H9 (cell line): ENCODE results near the gene FAM117A. TPM values are rescaled to one million over a fixed set of nuclear protein-coding genes. Genes with fewer than 3 reads are reported as not detected.
A peak's percentile ranks its signal among the peaks of the same experiment; 100 is the strongest.

Source experiments
- DNase-seq: peaks from one replicate; pipeline ENCODE4 v3.0.0-alpha.2; 2017
- H2AFZ ChIP-seq: one replicate; pipeline ENCODE4 v1.6.1; 2013; ENCODE audit warnings: mild to moderate bottlenecking, low read length, control low read depth, moderate library complexity
- H2AK5ac ChIP-seq: 2 replicates; pipeline ENCODE4 v1.6.1; 2013; ENCODE audit warnings: low read length, control low read depth, mixed read lengths; ENCODE audit not compliant: insufficient read length
- H2BK120ac ChIP-seq: one replicate; pipeline ENCODE4 v1.6.1; 2013; ENCODE audit warnings: low read depth, mild to moderate bottlenecking, low read length, control low read depth, inconsistent platforms; ENCODE audit not compliant: poor library complexity, severe bottlenecking
- H2BK12ac ChIP-seq: 2 replicates; pipeline ENCODE4 v1.6.1; 2013; ENCODE audit warnings: low read length, control low read depth, mixed read lengths, low read depth; ENCODE audit not compliant: insufficient read length
- H2BK15ac ChIP-seq: 2 replicates; pipeline ENCODE4 v1.6.1; 2013; ENCODE audit warnings: low read depth, low read length, control low read depth
- H2BK20ac ChIP-seq: one replicate; pipeline ENCODE4 v1.6.1; 2013; ENCODE audit warnings: low read depth, mild to moderate bottlenecking, low read length, control low read depth, inconsistent platforms; ENCODE audit not compliant: poor library complexity, severe bottlenecking
- H2BK5ac ChIP-seq: 2 replicates; pipeline ENCODE4 v1.6.1; 2013; ENCODE audit warnings: low read length, control low read depth, mixed read lengths; ENCODE audit not compliant: insufficient read length
- H3K14ac ChIP-seq: 2 replicates; pipeline ENCODE4 v1.6.1; 2013; ENCODE audit warnings: low read length, control low read depth; ENCODE audit not compliant: insufficient read depth
- H3K18ac ChIP-seq: 2 replicates; pipeline ENCODE4 v1.6.1; 2013; ENCODE audit warnings: low read depth, mild to moderate bottlenecking, mixed read lengths, low read length, control low read depth; ENCODE audit not compliant: insufficient read length
- H3K23ac ChIP-seq: 2 replicates; pipeline ENCODE4 v1.6.1; 2013; ENCODE audit warnings: low read length, control low read depth, mixed read lengths, low read depth; ENCODE audit not compliant: insufficient read length
- H3K23me2 ChIP-seq: 2 replicates; pipeline ENCODE4 v1.6.1; 2013; ENCODE audit warnings: low read depth, mild to moderate bottlenecking, mixed read lengths, low read length, control low read depth; ENCODE audit not compliant: insufficient read length, poor library complexity, severe bottlenecking
- H3K27ac ChIP-seq: 2 replicates; pipeline ENCODE4 v1.5.1; 2013; ENCODE audit warnings: low read length, control low read depth, mixed read lengths, low read depth; ENCODE audit not compliant: insufficient read length
- H3K27me3 ChIP-seq: 2 replicates; pipeline ENCODE4 v1.6.1; 2013; ENCODE audit warnings: low read length, control low read depth, inconsistent platforms; ENCODE audit not compliant: insufficient read depth
- H3K4ac ChIP-seq: 2 replicates; pipeline ENCODE4 v1.6.1; 2013; ENCODE audit warnings: low read depth, mild to moderate bottlenecking, control low read depth, inconsistent platforms, low read length, moderate library complexity
- H3K4me1 ChIP-seq: 2 replicates; pipeline ENCODE4 v1.6.1; 2013; ENCODE audit warnings: low read length, control low read depth, inconsistent platforms; ENCODE audit not compliant: insufficient read depth
- H3K4me2 ChIP-seq: 2 replicates; pipeline ENCODE4 v1.6.1; 2013; ENCODE audit warnings: low read length, control low read depth, mixed read lengths; ENCODE audit not compliant: insufficient read length, insufficient read depth
- H3K56ac ChIP-seq: 2 replicates; pipeline ENCODE4 v1.6.1; 2013; ENCODE audit warnings: low read depth, mild to moderate bottlenecking, mixed read lengths, low read length, control low read depth; ENCODE audit not compliant: insufficient read length
- H3K79me1 ChIP-seq: 2 replicates; pipeline ENCODE4 v1.6.1; 2013; ENCODE audit warnings: low read depth, mild to moderate bottlenecking, moderate library complexity, low read length, control low read depth, inconsistent platforms; ENCODE audit not compliant: insufficient read depth, poor library complexity, severe bottlenecking
- H3K79me2 ChIP-seq: 2 replicates; pipeline ENCODE4 v1.6.1; 2013; ENCODE audit warnings: low read length, control low read depth, inconsistent platforms; ENCODE audit not compliant: insufficient read depth
- H3K9ac ChIP-seq: 2 replicates; pipeline ENCODE4 v1.6.1; 2013; ENCODE audit warnings: low read length, control low read depth, mixed read lengths; ENCODE audit not compliant: insufficient read length; ENCODE audit errors: extremely low read depth
- H3K9me3 ChIP-seq: one replicate; pipeline ENCODE4 v1.6.1; 2013; ENCODE audit warnings: low read depth, low read length, inconsistent platforms; ENCODE audit not compliant: control insufficient read depth
- H3T11ph ChIP-seq: one replicate; pipeline ENCODE4 v1.6.1; 2013; ENCODE audit warnings: mild to moderate bottlenecking, low read length, control low read depth, inconsistent platforms
- H4K20me1 ChIP-seq: one replicate; pipeline ENCODE4 v1.6.1; 2013; ENCODE audit not compliant: control insufficient read depth, insufficient read length, insufficient read depth
- H4K5ac ChIP-seq: 2 replicates; pipeline ENCODE4 v1.6.1; 2013; ENCODE audit warnings: low read depth, mild to moderate bottlenecking, mixed read lengths, low read length, control low read depth; ENCODE audit not compliant: insufficient read length
- H4K8ac ChIP-seq: replicated peaks from 2 replicates; pipeline ENCODE4 v1.6.1; 2013; ENCODE audit warnings: low read length, control low read depth, mixed read lengths, low read depth; ENCODE audit not compliant: insufficient read length
- H4K91ac ChIP-seq: 2 replicates; pipeline ENCODE4 v1.6.1; 2013; ENCODE audit warnings: low read depth, mild to moderate bottlenecking, moderate library complexity, mixed read lengths, low read length, control low read depth; ENCODE audit not compliant: insufficient read length
- H3K27ac Mint-ChIP-seq, 3 experiments: 2 replicates in 2 of 3; 3 replicates in 1 of 3; pipeline ENCODE4 v1.8.0; 2020 to 2021; ENCODE audit warnings: mixed read lengths in 3 of 3, mild to moderate bottlenecking in 1 of 3, moderate library complexity in 1 of 3
- H3K27me3 Mint-ChIP-seq: 2 replicates; pipeline ENCODE4 v1.8.0; 2021; ENCODE audit warnings: low read depth, mild to moderate bottlenecking, moderate library complexity, mixed read lengths
- H3K36me3 Mint-ChIP-seq, 3 experiments: 2 replicates in 2 of 3; 3 replicates in 1 of 3; pipeline ENCODE4 v1.8.0; 2020 to 2021; ENCODE audit warnings: low read depth in 3 of 3, mixed read lengths in 3 of 3; ENCODE audit not compliant: insufficient read depth in 1 of 3
- H3K4me1 Mint-ChIP-seq, 2 experiments: 2 replicates each; pipeline ENCODE4 v1.8.0; 2020; ENCODE audit warnings: mixed read lengths in 2 of 2
- H3K4me3 Mint-ChIP-seq, 2 experiments: 2 replicates in 1 of 2; 3 replicates in 1 of 2; pipeline ENCODE4 v1.8.0; 2020 to 2021; ENCODE audit warnings: mild to moderate bottlenecking in 2 of 2, mixed read lengths in 2 of 2, moderate library complexity in 1 of 2
- H3K9me3 Mint-ChIP-seq, 2 experiments: 2 replicates in 1 of 2; 3 replicates in 1 of 2; pipeline ENCODE4 v1.8.0; 2020; ENCODE audit warnings: mild to moderate bottlenecking in 2 of 2, mixed read lengths in 2 of 2, moderate library complexity in 1 of 2
- WGBS: extraction: QIAGEN DNeasy Blood & Tissue Kit; methylation state at CpG from one replicate; pipeline ENCODE4 v1.1.7; 2013; ENCODE audit warnings: missing lambda C conversion rate, low lambda C conversion rate, mixed read lengths; ENCODE audit not compliant: insufficient read length; ENCODE audit errors: extremely low coverage; 5-methylcytosine and 5-hydroxymethylcytosine counted together
- total RNA-seq: library from RNA; stranded (reverse); gene quantifications from 2 replicates; pipeline ENCODE4 v1.2.1, GENCODE V29; 2021
- TF ChIP-seq, protein P1 (sequence below): fragments of 200-600 bp; sonication (generic); conservative IDR thresholded peaks from 3 replicates; pipeline ENCODE4 v1.8.0; 2021; ENCODE audit warnings: antibody characterized with exemption, mild to moderate bottlenecking

FAM117A gene
- total RNA-seq, 1 experiment from 2014 or later: 21.1 TPM

DNA sequence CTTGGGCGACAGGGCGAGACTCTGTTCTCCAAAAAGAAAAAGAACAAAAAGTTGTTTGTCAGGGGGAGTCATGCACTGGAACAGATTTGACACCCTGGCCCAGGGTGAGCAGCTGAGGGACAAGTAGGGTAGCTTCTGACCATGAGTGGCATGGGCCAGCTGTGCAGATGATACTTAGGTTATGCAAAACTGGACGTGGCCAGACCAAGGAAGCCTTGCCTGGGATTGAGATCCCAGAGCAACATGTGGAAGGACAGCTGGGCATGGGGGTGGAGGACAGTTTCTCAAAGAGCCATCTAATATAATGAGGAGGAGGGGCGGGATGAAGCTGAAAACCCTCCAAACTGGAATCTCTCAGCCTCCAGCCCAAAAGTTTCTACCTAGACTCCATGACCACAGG, 36.6 kb downstream of the FAM117A start:
- TF ChIP-seq, protein P1, sequence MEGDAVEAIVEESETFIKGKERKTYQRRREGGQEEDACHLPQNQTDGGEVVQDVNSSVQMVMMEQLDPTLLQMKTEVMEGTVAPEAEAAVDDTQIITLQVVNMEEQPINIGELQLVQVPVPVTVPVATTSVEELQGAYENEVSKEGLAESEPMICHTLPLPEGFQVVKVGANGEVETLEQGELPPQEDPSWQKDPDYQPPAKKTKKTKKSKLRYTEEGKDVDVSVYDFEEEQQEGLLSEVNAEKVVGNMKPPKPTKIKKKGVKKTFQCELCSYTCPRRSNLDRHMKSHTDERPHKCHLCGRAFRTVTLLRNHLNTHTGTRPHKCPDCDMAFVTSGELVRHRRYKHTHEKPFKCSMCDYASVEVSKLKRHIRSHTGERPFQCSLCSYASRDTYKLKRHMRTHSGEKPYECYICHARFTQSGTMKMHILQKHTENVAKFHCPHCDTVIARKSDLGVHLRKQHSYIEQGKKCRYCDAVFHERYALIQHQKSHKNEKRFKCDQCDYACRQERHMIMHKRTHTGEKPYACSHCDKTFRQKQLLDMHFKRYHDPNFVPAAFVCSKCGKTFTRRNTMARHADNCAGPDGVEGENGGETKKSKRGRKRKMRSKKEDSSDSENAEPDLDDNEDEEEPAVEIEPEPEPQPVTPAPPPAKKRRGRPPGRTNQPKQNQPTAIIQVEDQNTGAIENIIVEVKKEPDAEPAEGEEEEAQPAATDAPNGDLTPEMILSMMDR: no peak
- no peaks in the 10 kb centered on the region for H3K23me2 ChIP-seq
- no peak overlapping the region for H3T11ph ChIP-seq
- H4K8ac ChIP-seq: no peak overlapping the region
- Mint-ChIP-seq H3K27ac (peak overlapping the region in 1 of 3 experiments; percentile 44; a peak in 1 of 7 replicates), H3K36me3 (peaks cover 21 to 29% (median 28%) of the 10 kb centered on the region in 3 experiments; a peak in 6 of 7 replicates), H3K4me3 (no peak overlapping the region), H3K27me3 (no peaks in the 10 kb centered on the region), H3K4me1 (0 out of 4 replicates have a peak, but pooled peaks cover 0 to 3% of the 10 kb centered on the region in 2 experiments), H3K9me3 (no peaks in the 10 kb centered on the region)
- H2BK20ac ChIP-seq: no peak overlapping the region
- no peak overlapping the region for H3K14ac ChIP-seq
- H3K79me2 ChIP-seq: no peaks in the 10 kb centered on the region
- no peak overlapping the region for H3K27ac ChIP-seq
- no CpG with 5 or more reads among the region's 4 CpGs for WGBS
- no peak overlapping the region for H3K23ac ChIP-seq
- peaks cover 8% of the 10 kb centered on the region for H3K79me1 ChIP-seq
- H3K4ac ChIP-seq: no peak overlapping the region
- no peak overlapping the region for H2AFZ ChIP-seq
- H2AK5ac ChIP-seq: no peak overlapping the region
- H3K27me3 ChIP-seq: no peaks in the 10 kb centered on the region
- H2BK12ac ChIP-seq: no peak overlapping the region
- H3K18ac ChIP-seq: no peak overlapping the region
- no peaks in the 10 kb centered on the region for H3K4me1 ChIP-seq
- H2BK5ac ChIP-seq: no peak overlapping the region
- H4K5ac ChIP-seq: no peak overlapping the region
- DNase-seq: no peak
- no peak overlapping the region for H3K56ac ChIP-seq
- no peak overlapping the region for H3K4me2 ChIP-seq
- no peaks in the 10 kb centered on the region for H3K9me3 ChIP-seq
- H4K91ac ChIP-seq: no peak overlapping the region
- no peak overlapping the region for H2BK120ac ChIP-seq
- no peak overlapping the region for H2BK15ac ChIP-seq
- H4K20me1 ChIP-seq: no peaks in the 10 kb centered on the region
- no peak overlapping the region for H3K9ac ChIP-seq
